GM21447 (cell line): ENCODE data around the gene PDZRN3.
A peak's percentile ranks its signal among the peaks of the same experiment; 100 is the strongest.

Experiments used
- ATAC-seq: cut with Tn5 transposase; IDR thresholded peaks from one replicate; pipeline ENCODE4 v1.9.1; 2021; ENCODE audit not compliant: unreplicated experiment

PDZRN3 gene

DNA sequence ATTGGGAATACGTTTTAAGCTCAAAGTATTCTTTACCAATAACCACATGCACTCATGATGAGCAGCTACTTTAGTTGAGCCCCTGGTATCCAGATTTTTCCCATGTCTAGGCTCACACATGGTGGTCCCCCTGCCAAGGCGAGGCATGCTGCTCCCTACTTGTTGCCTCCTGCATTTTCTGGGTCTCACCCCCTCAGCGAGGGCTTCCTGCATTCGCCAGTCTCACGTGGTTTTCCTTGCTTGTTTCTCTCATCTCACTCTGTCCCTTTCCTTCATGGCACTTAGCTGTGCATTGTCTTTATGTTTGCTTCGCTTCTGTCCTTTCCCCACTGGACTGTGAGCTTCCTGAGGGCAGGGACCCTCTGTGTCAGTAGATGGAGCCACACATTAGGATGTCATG lies 99.2 kb downstream of the PDZRN3 start:
- no peak for ATAC-seq

DNA sequence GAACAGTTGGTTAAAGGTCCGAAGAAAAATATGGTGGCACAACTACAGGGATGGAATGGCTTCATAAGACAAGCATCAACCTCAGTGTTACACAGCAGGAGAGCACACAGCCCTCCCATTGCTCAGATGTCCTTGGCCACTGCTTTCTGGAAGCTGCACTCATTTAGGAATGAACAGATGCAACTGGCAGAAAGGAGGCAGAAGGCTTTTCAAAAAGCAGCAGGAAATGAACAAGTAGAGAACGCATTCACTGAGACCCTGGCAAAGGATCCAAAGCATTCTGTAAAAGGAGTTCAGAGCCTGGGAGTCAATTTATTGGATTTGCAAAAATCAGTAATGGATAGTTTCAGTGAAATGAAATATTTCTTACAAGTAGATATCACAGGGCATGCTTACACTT lies 101.1 kb downstream of the PDZRN3 start:
- ATAC-seq, result no peak

DNA sequence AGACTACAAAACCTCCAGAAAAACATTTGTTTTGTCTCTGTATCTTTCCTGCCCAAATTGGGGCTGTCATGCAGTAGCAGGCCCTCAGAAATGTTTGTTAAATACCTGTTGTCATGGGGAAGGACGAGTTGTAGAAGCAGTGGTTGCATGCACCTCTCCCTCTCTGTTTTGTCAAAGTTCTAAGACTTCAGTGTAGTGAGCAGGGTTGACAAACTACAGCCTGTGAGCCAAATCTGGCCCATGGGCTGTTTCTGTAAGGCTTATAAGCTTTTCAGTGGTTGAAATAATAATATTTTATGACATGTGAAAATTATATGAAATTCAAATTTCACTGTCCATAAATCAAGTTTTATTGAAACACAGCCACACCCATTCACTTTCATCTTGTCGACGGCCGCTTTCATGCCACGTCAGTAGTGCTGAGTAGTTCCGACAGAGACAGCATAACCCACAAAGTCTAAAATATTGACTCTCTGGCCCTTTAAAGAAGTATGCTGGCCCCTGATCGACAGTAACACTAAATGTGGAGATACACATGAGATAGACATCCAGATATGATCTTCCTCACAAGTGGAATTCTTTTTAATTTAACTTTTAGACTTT lies 102.9 kb downstream of the PDZRN3 start:
- no peak for ATAC-seq

DNA sequence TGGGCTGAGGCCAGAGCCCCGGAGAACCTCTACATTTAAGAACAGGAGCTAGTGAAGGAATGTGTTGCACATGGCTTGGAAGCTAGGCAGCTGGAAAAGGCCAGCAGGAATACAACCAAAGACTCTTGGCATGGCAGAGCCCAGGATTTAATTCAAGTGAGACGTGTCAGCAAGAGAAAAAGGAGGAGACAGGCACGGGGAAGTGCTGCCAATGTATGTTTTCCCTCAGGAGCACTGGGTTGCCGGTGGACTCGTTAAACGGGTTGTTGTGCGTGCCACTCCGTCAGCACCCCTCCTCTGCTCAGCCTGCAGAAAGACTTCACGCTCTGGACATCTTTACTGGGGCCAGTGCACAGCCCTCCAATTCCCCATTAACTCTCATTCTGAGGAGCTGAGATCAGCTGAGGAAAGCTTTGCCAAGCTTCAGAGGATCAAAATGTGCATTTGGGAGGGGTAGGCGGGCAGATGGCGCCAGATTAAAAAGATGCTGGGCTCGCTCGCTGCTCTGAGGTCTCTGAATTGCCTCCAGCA lies 103.7 kb downstream of the PDZRN3 start:
- ATAC-seq, result no peak

DNA sequence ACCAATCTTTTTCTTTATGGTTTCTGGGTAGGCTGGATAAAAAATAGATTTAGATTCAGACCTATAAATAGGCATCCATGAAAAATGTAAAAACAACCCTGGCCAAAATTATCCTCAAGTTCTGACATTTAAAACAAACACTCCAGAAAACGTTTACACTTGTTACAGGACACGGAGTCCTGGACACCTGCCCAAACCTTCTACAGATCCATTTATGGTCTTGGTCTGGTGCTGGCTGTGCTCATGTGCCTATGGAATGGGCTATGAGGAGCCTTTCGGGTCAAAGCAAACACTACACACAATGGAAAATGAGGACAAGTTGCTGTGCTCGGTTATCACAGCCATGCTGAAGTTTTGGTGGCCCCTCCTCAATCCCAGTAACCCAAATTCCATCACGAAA lies 108.1 kb downstream of the PDZRN3 start:
- ATAC-seq, result no peak

DNA sequence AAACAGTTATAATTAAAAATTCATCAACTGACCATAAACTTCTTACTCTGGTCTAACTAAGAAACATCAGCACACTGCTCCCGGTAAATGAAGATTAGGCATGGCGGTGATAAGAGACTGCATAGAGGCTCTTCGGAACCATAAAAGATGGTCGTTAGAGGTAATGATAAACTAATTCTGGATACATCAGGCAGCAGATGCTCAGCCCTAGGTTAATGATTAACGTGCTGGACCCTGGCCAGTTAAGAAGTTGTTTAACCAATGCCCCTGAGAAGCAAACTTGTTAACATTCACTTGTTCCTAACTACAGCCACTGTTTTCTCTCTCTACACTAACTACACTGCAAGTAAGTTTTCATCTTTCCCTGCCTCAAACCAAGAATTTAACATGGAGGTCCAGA lies 111.5 kb downstream of the PDZRN3 start:
- ATAC-seq, result no peak

DNA sequence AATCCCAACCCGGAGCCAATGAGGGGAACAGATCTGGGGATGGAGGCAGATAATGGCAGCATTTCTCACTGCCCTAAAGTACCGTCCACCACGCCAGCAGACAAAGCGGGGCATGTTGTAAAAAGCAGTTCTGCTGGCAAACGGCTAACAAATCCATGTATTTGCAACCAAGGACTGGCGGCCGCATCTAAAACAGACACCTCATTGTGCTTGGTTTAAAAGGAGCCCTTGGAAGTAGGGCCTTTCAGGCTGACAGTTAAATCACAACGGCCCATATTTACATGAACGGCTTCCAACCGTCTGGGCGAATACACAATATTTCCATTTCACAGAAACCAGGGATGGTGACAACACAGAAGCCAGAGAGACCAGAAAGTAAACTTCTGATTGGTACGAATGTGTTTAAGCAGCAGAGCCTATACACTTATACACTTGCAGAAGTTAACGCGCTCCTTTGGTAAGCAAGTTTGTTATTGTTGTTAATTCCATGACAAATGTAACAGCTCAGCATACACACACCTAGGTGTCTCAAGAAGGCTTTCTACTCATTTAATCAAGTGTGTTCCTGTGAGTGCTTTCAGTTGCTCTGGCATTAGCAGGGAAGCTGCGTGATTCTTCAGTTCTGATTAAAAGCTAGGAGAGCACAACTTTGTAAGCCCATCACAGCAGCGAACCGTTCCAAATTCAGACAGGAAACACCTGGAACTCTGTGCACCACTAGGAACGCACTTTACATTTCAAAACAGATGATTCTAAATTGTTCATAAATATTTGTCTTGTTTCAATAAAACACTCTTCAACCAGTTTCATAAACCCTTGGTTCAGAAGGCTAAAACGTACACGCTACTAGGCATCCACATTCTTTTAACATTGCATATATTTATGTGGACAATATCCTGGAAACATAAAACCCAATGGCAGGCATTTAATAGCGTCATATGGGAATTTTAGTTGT lies 112.9 kb downstream of the PDZRN3 start:
- ATAC-seq, result no peak

DNA sequence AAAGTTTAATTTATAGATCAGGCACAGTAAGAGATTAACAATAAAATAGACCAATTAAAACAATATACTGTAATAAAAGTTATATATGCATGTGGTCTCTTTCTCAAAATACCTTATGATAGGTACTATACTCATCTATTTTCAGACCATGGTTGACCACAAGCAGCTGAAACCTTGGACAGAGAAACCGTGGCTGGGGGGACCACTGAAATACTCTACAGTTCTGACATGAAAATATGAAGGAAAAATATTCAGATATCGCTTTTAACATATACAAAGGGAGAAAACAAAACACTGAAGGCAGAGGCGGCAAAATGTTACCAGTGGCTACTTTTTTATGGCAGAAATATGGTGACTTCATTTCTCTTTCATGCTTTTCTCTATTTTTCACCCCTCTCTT lies 114.0 kb downstream of the PDZRN3 start:
- ATAC-seq, result no peak

DNA sequence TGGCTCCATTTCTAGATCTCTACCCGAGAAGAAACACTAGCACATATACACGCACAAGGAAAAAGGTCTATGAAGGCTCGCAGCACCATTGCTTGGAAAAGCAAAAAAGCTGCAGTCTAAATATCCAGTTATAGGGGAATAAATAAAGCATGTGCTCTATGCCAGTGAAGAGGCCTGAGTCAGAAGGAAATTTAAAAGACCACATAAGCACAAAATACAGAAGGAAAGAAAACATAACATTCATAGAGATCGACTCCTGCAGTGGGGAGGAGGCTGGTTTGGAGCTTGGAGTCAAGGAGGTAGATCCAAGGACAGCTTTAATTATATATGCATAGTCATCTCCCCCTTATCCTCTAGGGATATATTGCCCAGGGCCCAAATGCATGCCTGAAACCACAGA lies 114.4 kb downstream of the PDZRN3 start:
- no peak for ATAC-seq

DNA sequence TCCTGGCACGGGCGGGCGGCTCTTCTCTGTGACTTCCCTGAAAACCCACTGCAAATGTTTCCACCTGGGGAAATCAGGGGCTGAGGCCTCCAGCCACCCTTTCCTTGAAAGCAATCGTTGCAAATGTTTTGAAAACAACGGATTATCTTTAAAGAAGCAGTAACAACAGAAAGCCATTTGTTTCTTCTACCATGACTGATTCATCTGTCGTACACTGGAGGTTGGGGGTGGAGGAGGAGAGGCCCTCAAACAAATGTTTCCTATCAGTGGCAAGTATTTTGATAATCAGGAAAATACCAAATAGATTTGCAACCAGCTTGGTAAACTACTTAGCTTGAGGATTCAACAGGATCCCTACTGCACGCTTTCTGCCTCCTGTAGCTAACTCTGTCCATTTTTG lies 114.9 kb downstream of the PDZRN3 start:
- ATAC-seq, result no peak

DNA sequence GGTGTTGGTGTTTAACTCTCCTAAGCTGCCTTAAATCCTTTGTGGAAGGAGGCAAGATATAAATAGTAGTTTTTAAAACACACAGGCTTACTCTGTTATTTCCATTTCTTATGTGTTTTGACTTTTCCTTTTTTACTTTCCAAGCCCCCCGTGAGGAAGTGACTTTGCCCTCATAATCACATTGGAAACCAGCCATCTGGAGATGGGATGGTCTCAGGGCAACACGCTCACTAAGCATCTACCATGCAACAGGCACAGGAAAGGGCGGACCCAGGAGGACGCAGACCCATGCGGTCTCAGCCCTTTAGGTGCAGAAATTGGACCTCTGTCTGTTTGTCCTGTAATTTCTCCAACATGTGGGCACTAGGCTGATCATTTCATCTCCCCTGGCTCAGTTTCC lies 115.7 kb downstream of the PDZRN3 start:
- ATAC-seq, result no peak

DNA sequence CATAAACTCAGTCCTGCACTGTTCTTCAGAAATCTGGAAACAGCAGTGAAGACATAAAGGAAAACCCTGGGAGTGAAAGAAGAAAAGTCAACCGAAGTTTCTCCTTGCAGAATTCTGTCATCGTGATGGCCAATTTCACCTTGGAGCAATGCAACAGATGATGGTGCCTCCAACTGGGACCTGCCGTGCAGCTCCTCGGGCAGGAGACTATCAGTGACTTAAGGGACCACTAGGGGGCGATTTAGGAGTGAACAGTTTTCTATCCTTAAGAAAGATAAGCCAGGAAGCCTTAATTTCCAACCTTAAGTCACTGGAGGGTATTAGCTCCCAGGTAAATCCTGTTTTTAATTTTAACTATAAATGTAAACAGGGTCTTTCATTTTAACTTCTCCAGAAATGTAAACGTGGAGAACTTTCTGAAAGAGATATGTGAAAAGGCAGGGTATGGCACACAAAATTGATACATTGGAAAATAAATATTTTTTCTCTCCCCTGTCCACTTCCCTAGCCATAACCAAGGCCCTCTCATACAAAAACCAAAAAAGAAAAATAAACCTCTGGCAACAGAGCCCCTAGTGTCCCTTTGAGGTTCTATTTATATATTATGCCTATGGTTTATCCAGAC lies 116.3 kb downstream of the PDZRN3 start:
- peak; percentile 78 for ATAC-seq

DNA sequence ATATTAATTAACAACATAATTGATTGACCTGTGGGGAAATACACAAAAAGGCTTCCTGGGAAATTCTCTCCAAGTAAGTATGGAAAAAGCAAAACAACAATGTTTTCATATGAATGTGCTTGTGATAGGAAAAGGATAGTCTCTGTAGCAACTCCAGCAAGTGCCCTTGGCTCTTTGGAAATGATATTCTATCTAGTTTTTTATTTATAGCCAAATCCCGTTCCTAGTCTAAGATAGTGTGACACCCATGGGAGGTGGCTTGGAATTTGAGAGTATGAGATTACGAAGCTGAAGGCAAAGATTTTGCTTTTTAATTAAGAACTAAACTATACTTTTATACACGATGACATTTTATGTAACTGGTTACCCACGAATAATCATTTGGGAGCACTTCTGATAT lies 119.9 kb downstream of the PDZRN3 start:
- ATAC-seq, result no peak

DNA sequence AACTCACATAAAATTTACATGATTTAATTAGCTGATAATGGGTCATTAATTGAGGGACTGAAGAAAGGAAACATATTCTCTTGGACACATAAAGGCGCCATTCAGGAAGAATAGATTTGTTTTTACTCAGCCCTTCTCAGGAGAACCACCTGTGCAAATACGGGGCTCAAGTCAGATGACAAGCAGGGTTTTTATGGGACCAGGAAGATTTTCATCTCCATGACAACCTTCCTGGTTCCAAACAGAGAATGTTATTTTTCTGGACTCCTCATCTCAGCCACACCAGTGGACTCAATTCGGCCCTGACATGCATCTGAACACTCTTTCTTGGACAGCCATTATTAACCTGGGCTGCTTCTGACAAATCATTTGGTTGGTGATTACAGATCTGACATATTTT lies 120.5 kb downstream of the PDZRN3 start:
- ATAC-seq, result no peak

DNA sequence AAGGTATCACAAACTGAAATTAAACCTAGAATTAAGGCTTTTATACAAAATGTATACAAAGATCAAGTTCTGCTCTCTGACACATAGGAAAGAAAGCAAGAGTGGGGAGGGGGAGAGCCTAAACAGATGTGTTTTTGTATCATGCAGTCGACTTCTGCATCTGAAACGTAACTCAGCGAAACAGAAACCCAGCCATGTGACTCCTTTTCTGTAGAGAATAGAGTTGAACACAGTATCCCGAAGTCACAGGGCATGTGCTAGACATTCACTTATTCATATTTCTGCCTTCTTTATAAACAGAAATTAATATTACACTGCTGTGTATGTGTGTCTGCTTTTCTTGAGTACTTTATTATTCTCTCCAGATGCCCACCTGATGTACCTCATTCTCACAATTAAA lies 121.0 kb downstream of the PDZRN3 start:
- no peak for ATAC-seq

DNA sequence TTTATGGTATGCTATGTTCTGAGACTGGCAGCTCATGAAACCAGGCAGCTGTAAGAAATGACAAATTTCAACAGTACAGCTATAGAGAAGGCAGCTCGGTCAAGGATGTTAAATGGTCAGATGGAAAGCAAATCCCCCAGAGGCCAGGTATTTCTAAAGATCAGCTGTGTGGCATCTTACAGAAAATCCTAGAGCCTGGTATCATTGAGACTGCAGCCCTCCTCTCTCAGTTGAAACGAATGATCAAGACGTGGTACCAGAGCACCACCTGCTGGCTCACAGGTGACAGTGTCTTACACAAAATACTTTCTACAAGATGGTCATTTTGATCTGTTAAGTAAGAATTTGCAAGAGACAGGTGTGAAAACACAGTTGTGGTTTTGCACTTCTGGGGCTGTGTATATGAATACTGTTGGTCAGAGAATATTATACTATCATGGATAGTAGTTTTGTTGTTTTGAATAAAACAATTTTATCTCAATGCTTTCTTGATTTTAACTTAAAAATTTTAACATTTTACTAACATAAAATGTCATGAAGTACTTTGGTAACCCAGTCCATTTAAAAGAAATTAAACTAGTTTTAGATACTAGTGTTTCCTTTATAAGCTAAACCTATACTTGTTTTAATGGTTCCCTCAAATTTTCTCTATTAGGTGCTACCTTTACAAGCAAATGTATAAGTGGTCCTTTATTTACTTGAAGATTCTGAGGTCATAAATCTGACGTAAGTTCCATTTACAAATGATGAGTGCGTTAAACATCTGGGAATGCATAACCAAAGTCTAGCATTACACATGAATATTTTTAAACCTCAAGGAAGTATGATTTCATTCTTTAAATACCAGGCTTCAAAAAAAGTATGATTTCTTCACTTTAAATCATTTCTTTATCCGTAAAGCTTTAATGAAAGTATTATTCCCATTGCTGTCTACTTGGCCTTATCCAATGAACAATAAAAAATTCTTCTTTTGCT lies 121.8 kb downstream of the PDZRN3 start:
- peak; percentile 60 for ATAC-seq

DNA sequence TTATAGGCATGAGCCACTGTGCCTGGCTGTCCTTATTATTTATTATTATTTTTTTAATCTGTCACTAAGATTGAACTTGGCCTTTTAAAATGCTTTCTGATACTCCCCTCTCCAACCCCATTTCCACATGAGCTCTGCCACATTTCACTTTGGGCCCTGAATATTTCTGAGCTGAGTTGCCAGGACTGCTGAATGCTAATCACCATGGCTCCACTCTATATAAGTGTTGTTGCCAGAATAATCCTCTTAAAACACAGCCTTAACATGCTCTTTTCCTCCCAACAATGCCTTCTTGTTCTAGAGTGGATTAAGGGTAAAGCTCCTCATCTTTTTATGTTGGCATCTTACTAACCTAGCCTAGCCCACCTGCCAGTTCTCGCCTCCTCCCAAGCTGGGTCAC lies 124.4 kb downstream of the PDZRN3 start:
- ATAC-seq, result no peak

DNA sequence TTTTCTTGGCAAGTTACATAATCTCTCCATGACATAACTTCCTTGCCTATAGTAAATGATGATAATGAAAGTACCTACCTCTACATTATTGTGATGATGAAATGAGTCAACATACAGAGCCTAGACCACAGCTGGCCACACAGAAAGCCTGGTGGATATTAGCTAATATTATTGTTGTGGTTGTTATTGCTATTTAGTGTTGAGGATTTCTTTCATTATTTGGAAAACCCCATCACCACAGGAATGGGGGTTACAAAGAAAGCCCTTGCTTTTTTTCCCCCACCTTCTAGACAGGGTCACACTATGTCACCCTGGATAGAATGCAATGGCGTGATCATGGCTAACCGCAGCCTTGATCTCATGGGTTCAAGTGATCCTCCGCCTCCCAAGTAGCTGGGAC lies 125.0 kb downstream of the PDZRN3 start:
- no peak for ATAC-seq

DNA sequence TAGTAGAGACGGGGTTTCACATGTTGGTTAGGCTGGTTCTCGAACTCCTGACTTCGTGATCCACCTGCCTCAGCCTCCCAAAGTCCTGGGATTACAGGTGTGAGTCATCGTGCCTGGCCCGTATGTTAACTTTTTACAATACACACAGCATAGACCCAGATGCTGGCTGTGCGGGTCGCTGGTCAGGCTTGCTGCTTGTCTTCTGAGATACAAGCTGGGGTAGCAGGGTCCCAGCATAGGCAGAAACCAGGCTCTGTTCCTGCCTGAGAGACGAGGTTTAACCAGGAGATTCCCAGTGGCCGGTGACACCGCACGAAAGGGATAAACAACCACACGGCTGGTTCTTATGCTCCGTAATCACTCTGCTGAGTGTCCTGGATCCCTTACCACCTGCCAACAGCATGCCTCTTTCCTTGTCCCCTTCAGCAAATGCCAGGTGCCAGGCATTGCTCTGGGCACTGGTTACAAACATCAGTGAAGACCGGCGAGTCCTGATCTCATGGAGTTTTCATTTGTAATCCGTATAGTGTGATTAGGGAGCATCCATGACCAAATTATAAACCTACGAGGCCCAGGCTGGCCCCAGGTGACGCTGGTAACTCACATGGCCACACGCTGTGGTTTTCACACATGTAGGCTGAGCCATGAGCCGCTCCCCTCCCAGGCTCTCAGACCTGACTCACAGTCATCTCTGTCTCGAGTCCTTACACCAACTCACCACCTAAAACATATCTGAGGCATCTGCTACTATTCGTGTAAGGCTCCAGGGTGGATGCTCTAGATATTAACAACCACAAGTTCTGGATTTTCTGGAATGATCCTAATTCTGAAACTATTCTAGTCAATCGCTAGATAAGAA lies 125.7 kb downstream of the PDZRN3 start:
- ATAC-seq, result no peak
